Right lobe of liver (tissue), 6 donors: ENCODE data around the gene CERS6. TPM values are rescaled to one million over a fixed set of nuclear protein-coding genes. Genes with fewer than 3 reads are reported as not detected.

ENCODE experiments used
- ATAC-seq, 4 donors: fragments of 200-7000 bp; cut with Tn5 transposase; one replicate each; pipeline ENCODE4 v1.9.1; 2020; ENCODE audit warnings: mild to moderate bottlenecking in 4 of 4, moderate library complexity in 4 of 4
- DNase-seq, 3 donors: peaks; one replicate each; pipeline ENCODE4 v3.0.0-alpha.2; 2020
- H3K27ac ChIP-seq, 3 donors: fragments of 200-600 bp; one replicate each; pipeline ENCODE4 v1.8.0; 2022
- H3K27me3 ChIP-seq, 2 donors: fragments of 200-600 bp; one replicate each; pipeline ENCODE4 v1.8.0; 2022
- H3K36me3 ChIP-seq, 4 donors: fragments of 200-600 bp; sonication (generic) in 1 of 4; one replicate each; pipeline versions ENCODE4 v1.5.1 to v1.8.0; 2017 to 2022; ENCODE audit warnings: control low read depth in 1 of 4
- H3K4me1 ChIP-seq, 4 donors: fragments of 200-600 bp; sonication (generic) in 1 of 4; one replicate each; pipeline versions ENCODE4 v1.5.1 to v1.8.0; 2017 to 2022; ENCODE audit warnings: control low read depth in 1 of 4
- H3K4me3 ChIP-seq, 3 donors: fragments of 200-600 bp; one replicate each; pipeline ENCODE4 v1.8.0; 2022
- H3K9me3 ChIP-seq, 4 donors: fragments of 200-600 bp; sonication (generic) in 1 of 4; one replicate each; pipeline versions ENCODE4 v1.5.1 to v1.8.0; 2017 to 2022; ENCODE audit warnings: control low read depth in 1 of 4
- CTCF ChIP-seq, 4 donors: fragments of 200-600 bp in 3 of 4; fragments of 450-650 bp in 1 of 4; IDR thresholded peaks; one replicate each; pipeline versions ENCODE4 v1.5.1 to v1.8.0; 2016 to 2022; ENCODE audit warnings: antibody characterized with exemption in 4 of 4, mild to moderate bottlenecking in 2 of 4
- POLR2A ChIP-seq: fragments of 450-650 bp; IDR thresholded peaks from one replicate; pipeline ENCODE4 v1.6.1; 2017; ENCODE audit warnings: antibody characterized with exemption, mild to moderate bottlenecking
- WGBS: methylation state at CpG from one replicate; pipeline ENCODE4 v1.1.6; 2018; ENCODE audit warnings: low coverage, low lambda C conversion rate; ENCODE audit not compliant: insufficient coverage; ENCODE audit errors: missing lambda C conversion rate; 5-methylcytosine and 5-hydroxymethylcytosine counted together
- intact Hi-C, 2 donors: fragments of 100-400 bp; cut with DNase I; formaldehyde crosslinking; loops; one replicate each; pipeline versions ENCODE4 v1.11.2 to v1.14.1; 2022
- total RNA-seq, 6 experiments: library from RNA; depleted of rRNA in 2 of 6; stranded (reverse); fragments of >200 nt in 2 of 6; fragmentation: NEBNext Ultra II Directional in 3 of 6; extraction: Animal tissue kit (Norgen Biotek cat#: 25700) in 3 of 6; gene quantifications; one replicate each; pipeline versions ENCODE4 v1.1.0 to v1.2.4, GENCODE V29; 2016 to 2023
- donor health status: DM: no; HTN: yes; CAD: no.
- donor health status: DM: no; HTN: no; CAD: no.
- donor health status: DM: no; HTN: no; CAD: no.
- donor health status: DM: no; HTN: yes; CAD: no.
- donor health status: DM: no; HTN: yes; CAD: no.

Gene CERS6
- total RNA-seq, 6 experiments from 2014 or later: 10.4 to 30.1 (median 15.6) TPM

GRCh38 chr2:168568476-168569267 is 112.6 kb downstream of the CERS6 start:
- Histone ChIP-seq H3K9me3 (no peaks in the 10 kb centered on the region), H3K36me3 (no peaks in the 10 kb centered on the region), H3K27me3 (no peaks in the 10 kb centered on the region), H3K4me3 (no peak overlapping the region), H3K27ac (no peak overlapping the region), H3K4me1 (no peaks in the 10 kb centered on the region)
- WGBS: 71% methylated on average over 6 of the region's 6 CpGs
- DNase-seq (no peak), ATAC-seq (no peak)
- intact Hi-C loops: no loop called here
- TF ChIP-seq POLR2A (no peak), CTCF (IDR thresholded peaks at IDR 0.05) (no peak)

- no peaks in the 10 kb centered on the region for H3K9me3 ChIP-seq
- H3K4me1 ChIP-seq: no peaks in the 10 kb centered on the region
- intact Hi-C loops: no loop called here
- 64% methylated on average over 5 of the region's 5 CpGs for WGBS
- ATAC-seq (no peak), DNase-seq (no peak)
- H3K4me3 ChIP-seq: no peak overlapping the region
- H3K36me3 ChIP-seq: no peaks in the 10 kb centered on the region
- no peaks in the 10 kb centered on the region for H3K27me3 ChIP-seq
- no peak overlapping the region for H3K27ac ChIP-seq
- no peak for TF ChIP-seq CTCF (IDR thresholded peaks at IDR 0.05)
- TF ChIP-seq POLR2A: no peak
Observed at GRCh38 chr2:168571061-168571460, 115.0 kb downstream of the CERS6 start.

GRCh38 chr2:168573128-168573903 is 117.2 kb downstream of the CERS6 start:
- Histone ChIP-seq H3K27me3 (no peaks in the 10 kb centered on the region), H3K4me1 (no peaks in the 10 kb centered on the region), H3K4me3 (no peak overlapping the region), H3K36me3 (no peaks in the 10 kb centered on the region), H3K27ac (no peak overlapping the region), H3K9me3 (no peaks in the 10 kb centered on the region)
- WGBS: 100% methylated on average over 1 of the region's 1 CpG
- intact Hi-C loops: no loop called here
- no peak for TF ChIP-seq POLR2A
- TF ChIP-seq CTCF (IDR thresholded peaks at IDR 0.05): no peak
- ATAC-seq (no peak), DNase-seq (no peak)

GRCh38 chr2:168574856-168575630 is 119.0 kb downstream of the CERS6 start:
- no peaks in the 10 kb centered on the region for H3K36me3 ChIP-seq
- TF ChIP-seq CTCF (IDR thresholded peaks at IDR 0.05) (no peak), POLR2A (no peak)
- no peaks in the 10 kb centered on the region for H3K4me1 ChIP-seq
- DNase-seq: no peak
- no peak for ATAC-seq
- intact Hi-C loops: no loop called here
- no peaks in the 10 kb centered on the region for H3K27me3 ChIP-seq
- WGBS: 79% methylated on average over 3 of the region's 4 CpGs
- no peak overlapping the region for H3K4me3 ChIP-seq
- H3K9me3 ChIP-seq: no peaks in the 10 kb centered on the region
- H3K27ac ChIP-seq: no peak overlapping the region
